DMS153 treated with DMSO at 0.1 percent for 48 hours (cell line): Measurements from ENCODE around the gene CHCHD6.

ENCODE experiments used
- DNase-seq: peaks from one replicate; lab custom pipeline; 2025; ENCODE audit not compliant: unreplicated experiment; lab: John Stamatoyannopoulos, UW

Gene CHCHD6

GRCh38 chr3:126937533-126937932 lies 233.5 kb downstream of the CHCHD6 start:
- no peak for DNase-seq

GRCh38 chr3:126937973-126938372 lies 233.9 kb downstream of the CHCHD6 start:
- no peak for DNase-seq

- DNase-seq = no peak
Observed at GRCh38 chr3:126938520-126939337, 234.7 kb downstream of the CHCHD6 start.

- DNase-seq = no peak
Observed at GRCh38 chr3:126939338-126939718, 235.3 kb downstream of the CHCHD6 start.

GRCh38 chr3:126939733-126940132 lies 235.7 kb downstream of the CHCHD6 start:
- DNase-seq = no peak

GRCh38 chr3:126941721-126942270 lies 237.8 kb downstream of the CHCHD6 start:
- no peak for DNase-seq

GRCh38 chr3:126944089-126944965 lies 240.3 kb downstream of the CHCHD6 start:
- no peak for DNase-seq

- no peak for DNase-seq
Observed at GRCh38 chr3:126945171-126945721, 241.2 kb downstream of the CHCHD6 start.

- DNase-seq = no peak
Observed at GRCh38 chr3:126945891-126946290, 241.9 kb downstream of the CHCHD6 start.

- DNase-seq = no peak
Observed at GRCh38 chr3:126946405-126946804, 242.4 kb downstream of the CHCHD6 start.

GRCh38 chr3:126947429-126947828 lies 243.4 kb downstream of the CHCHD6 start:
- no peak for DNase-seq

- DNase-seq = no peak
Observed at GRCh38 chr3:126948980-126949535, 245.0 kb downstream of the CHCHD6 start.

- DNase-seq = no peak
Observed at GRCh38 chr3:126951561-126951960, 247.5 kb downstream of the CHCHD6 start.

GRCh38 chr3:126952261-126952982 lies 248.4 kb downstream of the CHCHD6 start:
- DNase-seq = no peak

GRCh38 chr3:126952983-126953660 lies 249.1 kb downstream of the CHCHD6 start:
- DNase-seq = no peak

GRCh38 chr3:126954141-126954842 lies 250.3 kb downstream of the CHCHD6 start:
- DNase-seq = no peak

- no peak for DNase-seq
Observed at GRCh38 chr3:126955004-126955790, 251.2 kb downstream of the CHCHD6 start.

GRCh38 chr3:126956361-126956760 lies 252.3 kb downstream of the CHCHD6 start:
- no peak for DNase-seq
